ENCODE measurements around the gene PCDHAC2.

Gene PCDHAC2

DNA sequence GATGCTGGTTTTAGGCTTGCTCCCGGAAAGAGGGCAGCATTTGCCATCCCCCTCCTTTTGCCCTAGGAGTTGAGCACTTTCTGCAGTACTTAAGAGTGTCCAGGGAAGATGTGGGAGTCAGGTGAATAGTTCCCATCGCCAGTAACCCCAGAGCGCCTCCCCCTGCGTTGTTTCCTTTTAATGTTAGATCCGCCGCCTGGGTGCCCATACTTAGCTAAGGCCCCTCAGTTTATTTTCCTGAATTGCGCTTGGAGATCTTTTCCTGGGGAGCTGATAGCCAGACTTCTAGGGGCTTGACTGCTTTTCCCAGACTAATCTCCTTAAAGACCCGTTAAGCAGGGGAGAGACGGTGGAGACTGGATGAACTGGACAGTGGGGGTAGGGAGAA lies 377 bp upstream of the PCDHAC2 start:
- DNase-seq (ENCODE audit: low spot score), result no peak

DNA sequence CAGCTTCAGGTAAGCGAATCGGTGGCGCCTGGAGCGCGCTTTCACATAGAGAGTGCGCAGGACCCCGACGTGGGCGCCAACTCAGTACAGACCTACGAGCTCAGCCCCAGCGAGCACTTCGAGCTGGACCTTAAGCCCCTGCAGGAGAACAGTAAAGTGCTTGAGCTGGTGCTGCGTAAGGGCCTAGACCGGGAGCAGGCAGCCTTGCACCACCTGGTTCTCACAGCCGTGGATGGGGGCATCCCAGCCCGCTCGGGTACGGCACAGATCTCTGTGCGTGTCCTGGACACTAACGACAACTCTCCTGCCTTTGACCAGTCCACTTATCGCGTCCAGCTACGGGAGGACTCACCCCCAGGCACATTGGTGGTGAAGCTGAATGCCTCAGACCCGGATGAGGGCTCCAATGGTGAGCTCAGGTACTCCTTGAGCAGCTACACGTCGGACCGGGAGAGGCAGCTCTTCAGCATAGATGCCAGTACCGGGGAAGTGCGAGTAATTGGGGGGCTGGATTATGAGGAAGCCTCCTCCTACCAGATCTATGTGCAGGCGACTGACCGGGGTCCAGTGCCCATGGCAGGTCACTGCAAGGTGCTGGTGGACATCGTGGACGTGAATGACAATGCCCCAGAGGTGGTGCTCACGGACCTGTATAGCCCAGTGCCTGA lies 1.1 kb downstream of the PCDHAC2 start:
- no peak overlapping the region for H3K14ac ChIP-seq (ENCODE audit: low read length)
- DNase-seq (ENCODE audit: low spot score), result no peak
- H2AFZ ChIP-seq (ENCODE audit: low read length), result no peak overlapping the region
- peak overlapping the region; percentile 88 for H3K9ac ChIP-seq (ENCODE audit: low read depth, low read length, poor library complexity)
- peaks cover 0 to 10% of the 10 kb centered on the region in 2 donors for H3K9me3 ChIP-seq (replicated peaks in 1 of 2; ENCODE audit: control insufficient read depth in 2 of 2, insufficient read depth in 1 of 2, low read depth in 1 of 2, low read length in 2 of 2)
- H2AK5ac ChIP-seq (ENCODE audit: low read depth, low read length), result no peak overlapping the region
- H2BK15ac ChIP-seq (ENCODE audit: low read length), result no peak overlapping the region
- H3K18ac ChIP-seq (ENCODE audit: low read length), result peak overlapping the region; percentile 39
- no peaks in the 10 kb centered on the region for H3K79me1 ChIP-seq (ENCODE audit: low read depth, low read length)
- H3K4me3 ChIP-seq (ENCODE audit: low read length in 2 of 2), result peak overlapping the region in 1 of 2 donors; percentile 83
- H2BK120ac ChIP-seq (ENCODE audit: low read depth, low read length), result no peak overlapping the region
- H3K4ac ChIP-seq (ENCODE audit: low read length), result no peak overlapping the region
- no peak overlapping the region for H4K8ac ChIP-seq (ENCODE audit: low read depth, low read length)
- peaks cover 0 to 14% (median 0%) of the 10 kb centered on the region in 3 experiments for H3K27me3 ChIP-seq (ENCODE audit: control insufficient read depth in 3 of 3, insufficient read depth in 3 of 3, low read depth in 1 of 3, low read length in 3 of 3)
- H3K27ac ChIP-seq (replicated peaks; ENCODE audit: low read length), result no peak overlapping the region
- peak overlapping the region; percentile 98 for H3K4me2 ChIP-seq (ENCODE audit: insufficient read depth, low read length, poor library complexity, severe bottlenecking)
- H3K23ac ChIP-seq (ENCODE audit: low read depth, low read length, poor library complexity), result peak overlapping the region; percentile 45
- peaks cover 7 to 11% of the 10 kb centered on the region in 2 donors for H3K4me1 ChIP-seq (ENCODE audit: control insufficient read depth in 2 of 2, insufficient read depth in 1 of 2, low read depth in 1 of 2, low read length in 2 of 2)
- H4K91ac ChIP-seq (ENCODE audit: low read depth, low read length, poor library complexity), result no peak overlapping the region
- H2BK5ac ChIP-seq (ENCODE audit: low read length), result no peak overlapping the region
- H3K36me3 ChIP-seq (replicated peaks in 1 of 2; ENCODE audit: control insufficient read depth in 2 of 2, insufficient read depth in 2 of 2, low read length in 2 of 2), result no peaks in the 10 kb centered on the region
- no CpG with 5 or more reads among the region's 34 CpGs for WGBS, 2 donors (ENCODE audit: extremely low coverage in 2 of 2, insufficient read length in 2 of 2, insufficient replicate concordance in 1 of 2)
- H2BK12ac ChIP-seq (ENCODE audit: low read length), result no peak overlapping the region

More for the DNA sequence above, 377 bp upstream of the PCDHAC2 start:
- Histone ChIP-seq H2BK5ac (ENCODE audit: low read length) (peak overlapping the region; percentile 66), H3K27ac (replicated peaks; ENCODE audit: low read length) (no peak overlapping the region), H3K79me1 (ENCODE audit: low read depth, low read length) (no peaks in the 10 kb centered on the region), H2AK5ac (ENCODE audit: low read depth, low read length) (no peak overlapping the region), H2BK12ac (ENCODE audit: low read length) (no peak overlapping the region), H3K36me3 (replicated peaks in 1 of 2; ENCODE audit: control insufficient read depth in 2 of 2, insufficient read depth in 2 of 2, low read length in 2 of 2) (no peaks in the 10 kb centered on the region), H3K23ac (ENCODE audit: low read depth, low read length, poor library complexity) (no peak overlapping the region), H3K14ac (ENCODE audit: low read length) (no peak overlapping the region), H2BK15ac (ENCODE audit: low read length) (peak overlapping the region; percentile 90), H4K91ac (ENCODE audit: low read depth, low read length, poor library complexity) (no peak overlapping the region), H4K8ac (ENCODE audit: low read depth, low read length) (no peak overlapping the region), H3K9ac (ENCODE audit: low read depth, low read length, poor library complexity) (peak overlapping the region; percentile 55), H3K27me3 (ENCODE audit: control insufficient read depth in 3 of 3, insufficient read depth in 3 of 3, low read depth in 1 of 3, low read length in 3 of 3) (peaks cover 0 to 14% (median 0%) of the 10 kb centered on the region in 3 experiments), H3K4ac (ENCODE audit: low read length) (no peak overlapping the region), H3K9me3 (replicated peaks in 1 of 2; ENCODE audit: control insufficient read depth in 2 of 2, insufficient read depth in 1 of 2, low read depth in 1 of 2, low read length in 2 of 2) (peaks cover 0 to 10% of the 10 kb centered on the region in 2 donors), H3K4me1 (ENCODE audit: control insufficient read depth in 2 of 2, insufficient read depth in 1 of 2, low read depth in 1 of 2, low read length in 2 of 2) (peaks cover 7 to 11% of the 10 kb centered on the region in 2 donors), H3K18ac (ENCODE audit: low read length) (peak overlapping the region; percentile 94), H2BK120ac (ENCODE audit: low read depth, low read length) (peak overlapping the region; percentile 16), H3K4me2 (ENCODE audit: insufficient read depth, low read length, poor library complexity, severe bottlenecking) (peak overlapping the region; percentile 98), H3K4me3 (ENCODE audit: low read length in 2 of 2) (peak overlapping the region; percentile 47 to 83), H2AFZ (ENCODE audit: low read length) (peak overlapping the region; percentile 88)
- WGBS, 2 donors (ENCODE audit: extremely low coverage in 2 of 2, insufficient read length in 2 of 2, insufficient replicate concordance in 1 of 2), result no CpG with 5 or more reads among the region's 9 CpGs

DNA sequence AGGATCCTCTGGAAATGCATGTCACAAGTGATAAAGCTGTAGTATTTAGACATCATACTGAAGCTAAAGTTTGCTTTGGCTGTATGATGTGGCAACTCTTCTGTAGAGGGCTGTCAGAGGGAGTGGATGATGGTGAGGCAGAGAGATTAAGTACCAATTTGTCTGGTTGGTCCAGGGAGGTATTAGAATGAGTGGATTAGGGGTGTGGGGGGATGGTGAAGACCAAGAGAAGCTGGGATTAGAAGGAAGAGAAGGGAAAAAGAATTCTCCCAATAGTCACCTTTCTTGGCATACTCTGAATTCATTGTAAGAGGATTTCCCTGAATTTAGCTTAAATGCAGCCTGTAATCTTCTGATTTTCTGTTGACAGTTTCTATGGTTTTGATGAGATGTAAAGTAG lies 3.6 kb downstream of the PCDHAC2 start:
- Histone ChIP-seq H3K9ac (ENCODE audit: low read depth, low read length, poor library complexity) (no peak overlapping the region), H3K27me3 (ENCODE audit: control insufficient read depth in 3 of 3, insufficient read depth in 3 of 3, low read depth in 1 of 3, low read length in 3 of 3) (peaks cover 0 to 14% (median 0%) of the 10 kb centered on the region in 3 experiments), H3K9me3 (replicated peaks in 1 of 2; ENCODE audit: control insufficient read depth in 2 of 2, insufficient read depth in 1 of 2, low read depth in 1 of 2, low read length in 2 of 2) (peaks cover 0 to 10% of the 10 kb centered on the region in 2 donors), H2BK15ac (ENCODE audit: low read length) (no peak overlapping the region), H2BK12ac (ENCODE audit: low read length) (no peak overlapping the region), H3K27ac (replicated peaks; ENCODE audit: low read length) (no peak overlapping the region), H3K4ac (ENCODE audit: low read length) (no peak overlapping the region), H3K4me3 (ENCODE audit: low read length in 2 of 2) (no peak overlapping the region), H4K8ac (ENCODE audit: low read depth, low read length) (no peak overlapping the region), H2AK5ac (ENCODE audit: low read depth, low read length) (no peak overlapping the region), H3K23ac (ENCODE audit: low read depth, low read length, poor library complexity) (no peak overlapping the region), H3K4me2 (ENCODE audit: insufficient read depth, low read length, poor library complexity, severe bottlenecking) (no peak overlapping the region), H3K36me3 (replicated peaks in 1 of 2; ENCODE audit: control insufficient read depth in 2 of 2, insufficient read depth in 2 of 2, low read length in 2 of 2) (no peaks in the 10 kb centered on the region), H2BK120ac (ENCODE audit: low read depth, low read length) (no peak overlapping the region), H3K4me1 (ENCODE audit: control insufficient read depth in 2 of 2, insufficient read depth in 1 of 2, low read depth in 1 of 2, low read length in 2 of 2) (peaks cover 3 to 11% of the 10 kb centered on the region in 2 donors), H2AFZ (ENCODE audit: low read length) (no peak overlapping the region), H2BK5ac (ENCODE audit: low read length) (no peak overlapping the region), H3K79me1 (ENCODE audit: low read depth, low read length) (no peaks in the 10 kb centered on the region), H3K18ac (ENCODE audit: low read length) (no peak overlapping the region), H4K91ac (ENCODE audit: low read depth, low read length, poor library complexity) (no peak overlapping the region), H3K14ac (ENCODE audit: low read length) (no peak overlapping the region)
- DNase-seq (ENCODE audit: low spot score), result no peak

DNA sequence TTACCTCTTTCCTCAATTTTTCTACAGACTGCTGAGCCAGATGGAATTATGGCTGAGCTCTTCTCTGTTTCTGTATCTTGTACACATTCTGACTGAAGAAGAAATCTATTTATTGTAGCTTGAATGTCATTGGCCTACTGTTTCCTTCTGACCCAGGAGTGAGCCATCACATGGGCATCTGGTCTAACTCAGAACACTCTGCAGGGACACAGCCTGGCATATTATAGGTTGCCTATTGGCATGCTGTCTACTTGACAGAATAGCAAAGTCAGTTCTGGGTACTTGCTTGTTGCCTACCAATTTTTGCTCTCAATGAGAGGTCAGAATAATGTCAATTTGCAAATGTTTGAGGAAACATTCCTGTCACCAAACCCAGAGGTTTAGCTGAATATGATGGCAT lies 7.3 kb downstream of the PCDHAC2 start:
- H3K27ac ChIP-seq (replicated peaks; ENCODE audit: low read length), result no peak overlapping the region
- no peak overlapping the region for H3K4me3 ChIP-seq (ENCODE audit: low read length in 2 of 2)
- no peak overlapping the region for H2AK5ac ChIP-seq (ENCODE audit: low read depth, low read length)
- H2BK15ac ChIP-seq (ENCODE audit: low read length), result no peak overlapping the region
- no peak overlapping the region for H3K4ac ChIP-seq (ENCODE audit: low read length)
- no peak overlapping the region for H3K18ac ChIP-seq (ENCODE audit: low read length)
- no peak overlapping the region for H3K23ac ChIP-seq (ENCODE audit: low read depth, low read length, poor library complexity)
- no peak overlapping the region for H2BK12ac ChIP-seq (ENCODE audit: low read length)
- no peaks in the 10 kb centered on the region for H3K9me3 ChIP-seq (replicated peaks in 1 of 2; ENCODE audit: control insufficient read depth in 2 of 2, insufficient read depth in 1 of 2, low read depth in 1 of 2, low read length in 2 of 2)
- no peak overlapping the region for H3K4me2 ChIP-seq (ENCODE audit: insufficient read depth, low read length, poor library complexity, severe bottlenecking)
- H4K91ac ChIP-seq (ENCODE audit: low read depth, low read length, poor library complexity), result no peak overlapping the region
- no peak overlapping the region for H3K14ac ChIP-seq (ENCODE audit: low read length)
- H2BK120ac ChIP-seq (ENCODE audit: low read depth, low read length), result no peak overlapping the region
- no peak overlapping the region for H2BK5ac ChIP-seq (ENCODE audit: low read length)
- DNase-seq (ENCODE audit: low spot score), result no peak
- H3K9ac ChIP-seq (ENCODE audit: low read depth, low read length, poor library complexity), result no peak overlapping the region
- H3K4me1 ChIP-seq (ENCODE audit: control insufficient read depth in 2 of 2, insufficient read depth in 1 of 2, low read depth in 1 of 2, low read length in 2 of 2), result no peaks in the 10 kb centered on the region
- no peaks in the 10 kb centered on the region for H3K27me3 ChIP-seq (ENCODE audit: control insufficient read depth in 3 of 3, insufficient read depth in 3 of 3, low read depth in 1 of 3, low read length in 3 of 3)
- no peaks in the 10 kb centered on the region for H3K79me1 ChIP-seq (ENCODE audit: low read depth, low read length)
- no peak overlapping the region for H2AFZ ChIP-seq (ENCODE audit: low read length)
- no peak overlapping the region for H4K8ac ChIP-seq (ENCODE audit: low read depth, low read length)
- no peaks in the 10 kb centered on the region for H3K36me3 ChIP-seq (replicated peaks in 1 of 2; ENCODE audit: control insufficient read depth in 2 of 2, insufficient read depth in 2 of 2, low read length in 2 of 2)
